Osteoblast (primary cell): ENCODE measurements around the gene FRK. TPM values are rescaled to one million over a fixed set of nuclear protein-coding genes. Genes with fewer than 3 reads are reported as not detected.
"Not testable (repeated sequence)": the region's sequence is repeated elsewhere in the genome, so short reads cannot be mapped to it uniquely, and the experiment has no call there.

Experiments
- DNase-seq: peaks from one replicate; pipeline ENCODE4 v3.0.0; 2011; ENCODE audit warnings: low spot score, mixed read lengths; ENCODE audit not compliant: insufficient read length; ENCODE audit errors: missing footprints
- H2AFZ ChIP-seq: 2 replicates; pipeline ENCODE4 v1.6.0; 2011; ENCODE audit warnings: mild to moderate bottlenecking, low read length
- H3K27ac ChIP-seq: 2 replicates; pipeline ENCODE4 v1.5.1; 2011; ENCODE audit warnings: mild to moderate bottlenecking, low read depth, low read length, moderate library complexity
- H3K27me3 ChIP-seq: 2 replicates; pipeline ENCODE4 v1.6.0; 2012; ENCODE audit warnings: mild to moderate bottlenecking, control low read depth, inconsistent platforms, low read length, moderate library complexity; ENCODE audit not compliant: insufficient read depth
- H3K36me3 ChIP-seq: 2 replicates; pipeline ENCODE4 v1.5.1; 2011; ENCODE audit warnings: mild to moderate bottlenecking, low read length, control low read depth, moderate library complexity; ENCODE audit not compliant: insufficient read depth
- H3K4me1 ChIP-seq: 2 replicates; pipeline ENCODE4 v1.5.1; 2011; ENCODE audit warnings: mild to moderate bottlenecking, low read length, control low read depth, moderate library complexity; ENCODE audit not compliant: insufficient read depth
- H3K4me2 ChIP-seq: 2 replicates; pipeline ENCODE4 v1.6.0; 2011; ENCODE audit warnings: mild to moderate bottlenecking, low read length; ENCODE audit not compliant: insufficient read depth
- H3K4me3 ChIP-seq: fragments of 200-600 bp; sonication (generic); 3 replicates; pipeline ENCODE4 v1.5.1; 2012; ENCODE audit warnings: mild to moderate bottlenecking, low read length, inconsistent platforms; ENCODE audit not compliant: insufficient read depth
- H3K79me2 ChIP-seq: 2 replicates; pipeline ENCODE4 v1.6.0; 2012; ENCODE audit warnings: mild to moderate bottlenecking, low read length, control low read depth, inconsistent platforms; ENCODE audit not compliant: insufficient read depth
- H3K9me3 ChIP-seq: 2 replicates; pipeline ENCODE4 v1.5.1; 2011; ENCODE audit warnings: low read depth, low read length, control low read depth
- H4K20me1 ChIP-seq: 2 replicates; pipeline ENCODE4 v1.6.0; 2012; ENCODE audit warnings: mild to moderate bottlenecking, low read length, control low read depth; ENCODE audit not compliant: insufficient read depth
- CTCF ChIP-seq: IDR thresholded peaks from 2 replicates; pipeline ENCODE4 v1.5.1; 2011; ENCODE audit warnings: mild to moderate bottlenecking, low read depth, low read length, moderate library complexity; ENCODE audit errors: extremely low read depth
- total RNA-seq: library from RNA; depleted of rRNA; stranded (reverse); fragments of >200 nt; gene quantifications from 2 replicates; pipeline ENCODE4 v1.2.3, GENCODE V29; 2012

The FRK gene
- total RNA-seq, 1 donor: 1.1 TPM

GRCh38 chr6:116050737-116051136 is 10.0 kb downstream of the FRK start:
- H3K9me3 ChIP-seq: no peaks in the 10 kb centered on the region
- no peak overlapping the region for H2AFZ ChIP-seq
- no peaks in the 10 kb centered on the region for H3K79me2 ChIP-seq
- H4K20me1 ChIP-seq: no peaks in the 10 kb centered on the region
- H3K4me3 ChIP-seq: no peak overlapping the region
- H3K4me1 ChIP-seq: no peaks in the 10 kb centered on the region
- no peak for DNase-seq
- no peak overlapping the region for H3K27ac ChIP-seq
- no peak overlapping the region for H3K4me2 ChIP-seq
- H3K36me3 ChIP-seq: no peaks in the 10 kb centered on the region
- TF ChIP-seq CTCF: no peak
- no peaks in the 10 kb centered on the region for H3K27me3 ChIP-seq

GRCh38 chr6:116049321-116049720 is 11.4 kb downstream of the FRK start:
- no peak for TF ChIP-seq CTCF
- Histone ChIP-seq H3K4me1 (no peaks in the 10 kb centered on the region), H3K27ac (no peak overlapping the region), H3K4me2 (no peak overlapping the region), H2AFZ (no peak overlapping the region), H3K79me2 (no peaks in the 10 kb centered on the region), H3K4me3 (no peak overlapping the region), H3K36me3 (no peaks in the 10 kb centered on the region), H3K9me3 (no peaks in the 10 kb centered on the region), H4K20me1 (no peaks in the 10 kb centered on the region), H3K27me3 (no peaks in the 10 kb centered on the region)
- no peak for DNase-seq

- Histone ChIP-seq H3K27me3 (no peaks in the 10 kb centered on the region), H2AFZ (no peak overlapping the region), H3K79me2 (no peaks in the 10 kb centered on the region), H3K9me3 (no peaks in the 10 kb centered on the region), H3K4me2 (no peak overlapping the region), H3K27ac (no peak overlapping the region), H3K36me3 (no peaks in the 10 kb centered on the region), H3K4me3 (no peak overlapping the region), H4K20me1 (no peaks in the 10 kb centered on the region), H3K4me1 (no peaks in the 10 kb centered on the region)
- no peak for TF ChIP-seq CTCF
- no peak for DNase-seq
These were observed 13.3 kb downstream of the FRK start for GRCh38 chr6:116047173-116047933.

GRCh38 chr6:116046737-116047136 is 14.0 kb downstream of the FRK start:
- no peak for DNase-seq
- H3K9me3 ChIP-seq: no peaks in the 10 kb centered on the region
- no peak overlapping the region for H2AFZ ChIP-seq
- no peaks in the 10 kb centered on the region for H4K20me1 ChIP-seq
- no peak for TF ChIP-seq CTCF
- no peak overlapping the region for H3K4me3 ChIP-seq
- no peaks in the 10 kb centered on the region for H3K4me1 ChIP-seq
- H3K27ac ChIP-seq: no peak overlapping the region
- H3K79me2 ChIP-seq: no peaks in the 10 kb centered on the region
- no peak overlapping the region for H3K4me2 ChIP-seq
- no peaks in the 10 kb centered on the region for H3K36me3 ChIP-seq
- no peaks in the 10 kb centered on the region for H3K27me3 ChIP-seq

- H3K4me1 ChIP-seq, H4K20me1 ChIP-seq, H3K27ac ChIP-seq, DNase-seq, H3K4me2 ChIP-seq, H3K36me3 ChIP-seq, H2AFZ ChIP-seq, H3K79me2 ChIP-seq, H3K9me3 ChIP-seq, H3K27me3 ChIP-seq, H3K4me3 ChIP-seq: not testable (repeated sequence)
These were observed 14.4 kb downstream of the FRK start for GRCh38 chr6:116046272-116046671.
